Esophagus (tissue), 2 donors: ENCODE results near the gene SOHLH1. TPM values are rescaled to one million over a fixed set of nuclear protein-coding genes. Genes with fewer than 3 reads are reported as not detected.

ENCODE experiments used
- H3K27ac ChIP-seq, 2 donors: one replicate each; pipeline ENCODE4 v1.5.1; 2013; ENCODE audit warnings: low read depth in 2 of 2, mild to moderate bottlenecking in 2 of 2, inconsistent platforms in 1 of 2, low read length in 1 of 2, moderate library complexity in 1 of 2
- H3K27me3 ChIP-seq, 2 donors: one replicate each; pipeline ENCODE4 v1.6.1; 2013; ENCODE audit warnings: low read length in 2 of 2, control low read depth in 1 of 2, mild to moderate bottlenecking in 1 of 2; ENCODE audit not compliant: insufficient read depth in 2 of 2, control insufficient read depth in 1 of 2
- H3K36me3 ChIP-seq, 2 donors: one replicate each; pipeline ENCODE4 v1.6.1; 2013; ENCODE audit warnings: low read length in 1 of 2; ENCODE audit not compliant: control insufficient read depth in 2 of 2, insufficient read depth in 2 of 2
- H3K4me1 ChIP-seq, 2 donors: one replicate each; pipeline ENCODE4 v1.6.1; 2013; ENCODE audit warnings: low read length in 1 of 2; ENCODE audit not compliant: control insufficient read depth in 2 of 2, insufficient read depth in 2 of 2
- H3K4me3 ChIP-seq, 2 donors: one replicate each; pipeline ENCODE4 v1.5.1; 2013; ENCODE audit warnings: low read length in 2 of 2, mild to moderate bottlenecking in 2 of 2, low read depth in 1 of 2, moderate library complexity in 1 of 2
- H3K9me3 ChIP-seq, 2 donors: one replicate each; pipeline ENCODE4 v1.6.1; 2013; ENCODE audit warnings: mild to moderate bottlenecking in 2 of 2, low read depth in 1 of 2, low read length in 1 of 2, moderate library complexity in 1 of 2; ENCODE audit not compliant: control insufficient read depth in 2 of 2, insufficient read depth in 1 of 2
- WGBS, 2 donors: extraction: QIAGEN DNeasy Blood & Tissue Kit; methylation state at CpG; one replicate each; pipeline ENCODE4 v1.1.7; 2013; 5-methylcytosine and 5-hydroxymethylcytosine counted together
- polyA plus RNA-seq, 2 donors: library from polyadenylated mRNA; stranded (reverse); fragments of 200-250 nt; gene quantifications; one replicate each; pipeline ENCODE4 v1.2.3, GENCODE V29; 2013
- donor health status: healthy with polysubstance abuse.
- donor health status: Bipolar disorder and iron deficiency.

Gene SOHLH1
- polyA plus RNA-seq, 2 donors: not detected

GRCh38 chr9:135687216-135687615, 12.1 kb downstream of the SOHLH1 start:
- Histone ChIP-seq H3K27me3 (no peaks in the 10 kb centered on the region), H3K9me3 (no peaks in the 10 kb centered on the region), H3K27ac (no peak overlapping the region), H3K36me3 (no peaks in the 10 kb centered on the region), H3K4me1 (no peaks in the 10 kb centered on the region), H3K4me3 (no peak overlapping the region)
- 78 to 86% methylated on average over 15 of the region's 15 CpGs for WGBS, 2 donors

DNA sequence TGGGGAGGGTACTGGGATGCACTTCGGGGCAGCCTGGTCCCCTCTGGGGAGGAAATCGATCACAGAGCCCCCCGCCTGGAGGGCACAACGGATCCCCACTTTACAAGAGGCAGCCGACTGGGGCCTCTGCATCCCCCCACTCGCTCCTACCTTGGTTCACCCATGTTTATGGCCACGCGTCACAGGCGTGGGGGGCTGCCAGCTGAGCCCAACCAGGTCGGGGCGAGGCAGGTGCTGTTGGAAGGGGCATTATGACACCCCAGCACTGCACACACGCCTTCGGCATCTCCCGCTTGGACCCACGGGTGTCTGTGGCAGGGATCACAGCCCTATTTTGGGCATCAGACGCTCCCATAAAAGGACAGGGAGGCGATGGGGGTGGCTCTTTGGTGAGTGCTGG, 14.6 kb downstream of the SOHLH1 start:
- 72 to 74% methylated on average over 17 of the region's 17 CpGs for WGBS, 2 donors
- no peak overlapping the region for H3K27ac ChIP-seq

DNA sequence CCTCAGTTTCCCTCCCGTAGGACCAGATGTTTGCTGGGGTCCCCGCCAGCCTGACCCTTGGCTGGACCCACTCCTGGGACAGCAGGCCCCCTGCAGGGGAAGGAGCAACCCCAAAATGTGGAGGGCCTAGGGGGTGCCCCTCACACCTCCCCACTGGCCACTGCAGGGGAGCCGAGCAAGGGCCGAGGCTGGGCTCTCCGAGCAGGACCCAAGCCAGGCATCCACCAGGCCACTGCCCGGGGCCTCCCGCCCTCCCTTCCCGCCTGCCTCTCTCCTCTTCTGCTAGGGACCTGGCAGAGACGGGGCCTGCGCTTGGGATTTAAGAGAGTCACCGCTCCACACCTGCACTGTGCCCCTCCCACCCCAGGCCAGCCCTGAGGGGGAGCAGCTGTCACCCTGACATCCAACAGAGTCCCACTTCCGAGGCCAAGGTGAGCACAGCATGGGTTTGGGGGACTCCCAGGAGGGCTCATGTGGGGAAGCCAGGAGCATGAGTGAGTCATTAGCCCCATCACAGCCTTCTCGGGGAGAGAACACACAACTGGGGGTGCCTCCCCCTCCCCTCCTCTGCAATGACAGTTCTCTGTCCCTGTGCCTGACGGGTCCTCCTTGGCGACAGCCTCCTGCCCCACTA, 15.8 kb downstream of the SOHLH1 start:
- Histone ChIP-seq H3K27me3 (no peaks in the 10 kb centered on the region), H3K4me1 (no peaks in the 10 kb centered on the region), H3K36me3 (no peaks in the 10 kb centered on the region), H3K4me3 (no peak overlapping the region), H3K27ac (no peak overlapping the region), H3K9me3 (peaks cover 0 to 3% of the 10 kb centered on the region in 2 donors)
- WGBS, 2 donors: 65 to 70% methylated on average over 15 of the region's 15 CpGs

More for the DNA sequence above, 14.6 kb downstream of the SOHLH1 start:
- Histone ChIP-seq H3K27me3 (no peaks in the 10 kb centered on the region), H3K4me1 (no peaks in the 10 kb centered on the region), H3K36me3 (no peaks in the 10 kb centered on the region), H3K4me3 (no peak overlapping the region), H3K9me3 (peaks cover 0 to 3% of the 10 kb centered on the region in 2 donors)

- no peak overlapping the region for H3K4me3 ChIP-seq
- no peak overlapping the region for H3K27ac ChIP-seq
- WGBS, 2 donors: 78 to 84% methylated on average over 5 of the region's 5 CpGs
- peaks cover 0 to 3% of the 10 kb centered on the region in 2 donors for H3K9me3 ChIP-seq
- no peaks in the 10 kb centered on the region for H3K27me3 ChIP-seq
- H3K36me3 ChIP-seq: no peaks in the 10 kb centered on the region
- H3K4me1 ChIP-seq: no peaks in the 10 kb centered on the region
These were observed 18.1 kb downstream of the SOHLH1 start for GRCh38 chr9:135681161-135681560.

GRCh38 chr9:135680056-135680455, 19.2 kb downstream of the SOHLH1 start:
- Histone ChIP-seq H3K27ac (no peak overlapping the region), H3K9me3 (peaks cover 0 to 3% of the 10 kb centered on the region in 2 donors), H3K4me1 (no peaks in the 10 kb centered on the region), H3K36me3 (no peaks in the 10 kb centered on the region), H3K4me3 (no peak overlapping the region), H3K27me3 (no peaks in the 10 kb centered on the region)
- WGBS, 2 donors: 64 to 67% methylated on average over 16 of the region's 16 CpGs

- H3K9me3 ChIP-seq: peaks cover 0 to 3% of the 10 kb centered on the region in 2 donors
- no peaks in the 10 kb centered on the region for H3K36me3 ChIP-seq
- no peaks in the 10 kb centered on the region for H3K4me1 ChIP-seq
- no peak overlapping the region for H3K4me3 ChIP-seq
- WGBS, 2 donors: 84% methylated on average over 20 of the region's 20 CpGs
- H3K27ac ChIP-seq: no peak overlapping the region
- no peaks in the 10 kb centered on the region for H3K27me3 ChIP-seq
These were observed 20.9 kb downstream of the SOHLH1 start for GRCh38 chr9:135678236-135679017.

DNA sequence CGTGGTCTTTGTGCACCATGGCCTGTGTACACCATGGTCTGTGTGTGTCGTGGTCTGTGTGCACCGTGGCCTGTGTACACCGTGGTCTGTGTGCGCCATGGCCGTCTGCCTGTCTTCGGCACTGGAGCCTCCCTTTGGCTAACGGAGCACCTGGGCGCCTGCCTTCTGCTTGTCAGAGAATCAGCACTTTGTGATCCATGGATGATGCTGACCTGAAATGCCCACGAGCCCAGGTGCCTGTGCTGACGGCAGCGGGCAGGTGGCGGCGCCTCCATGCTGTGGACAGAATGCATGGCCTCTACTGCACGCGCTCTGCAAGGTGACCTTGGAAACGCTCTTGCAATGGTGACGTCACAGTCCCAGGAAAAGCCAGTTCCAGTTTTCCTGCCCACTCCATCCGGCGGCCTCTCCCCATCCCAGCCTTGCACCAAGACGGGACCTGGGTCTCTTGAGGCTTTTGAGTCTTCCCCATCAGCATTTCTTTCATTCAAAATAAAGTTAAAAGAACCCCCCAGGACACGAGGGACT, 21.6 kb downstream of the SOHLH1 start:
- H3K27ac ChIP-seq: no peak overlapping the region
- no peaks in the 10 kb centered on the region for H3K4me1 ChIP-seq
- WGBS, 2 donors: 82% methylated on average over 22 of the region's 22 CpGs
- H3K36me3 ChIP-seq: no peaks in the 10 kb centered on the region
- H3K27me3 ChIP-seq: no peaks in the 10 kb centered on the region
- peaks cover 0 to 3% of the 10 kb centered on the region in 2 donors for H3K9me3 ChIP-seq
- H3K4me3 ChIP-seq: no peak overlapping the region

DNA sequence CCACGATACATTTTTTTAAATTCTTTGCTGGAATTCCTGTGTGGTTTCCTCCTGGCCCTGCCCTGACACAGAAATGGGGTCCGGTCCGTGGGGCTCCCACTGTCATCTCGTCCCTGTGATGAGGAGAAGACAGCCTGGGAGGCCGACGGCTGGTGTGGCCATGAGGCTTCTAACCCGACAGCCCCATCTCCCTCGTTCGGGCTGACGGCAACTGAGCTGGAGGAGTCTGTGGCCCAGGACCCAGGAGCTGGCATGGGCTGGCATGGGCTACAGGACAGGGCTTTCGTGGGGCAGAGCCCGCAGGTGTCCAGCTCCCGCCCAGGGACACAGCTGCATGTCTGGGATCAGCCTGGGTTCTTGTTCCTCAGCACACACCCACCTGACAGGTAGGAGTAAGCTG, 22.4 kb downstream of the SOHLH1 start:
- H3K36me3 ChIP-seq: no peaks in the 10 kb centered on the region
- H3K27me3 ChIP-seq: no peaks in the 10 kb centered on the region
- peaks cover 0 to 3% of the 10 kb centered on the region in 2 donors for H3K9me3 ChIP-seq
- H3K27ac ChIP-seq: no peak overlapping the region
- no peak overlapping the region for H3K4me3 ChIP-seq
- H3K4me1 ChIP-seq: no peaks in the 10 kb centered on the region
- 82% methylated on average over 13 of the region's 13 CpGs for WGBS, 2 donors

GRCh38 chr9:135674977-135675376, 24.3 kb downstream of the SOHLH1 start:
- H3K27ac ChIP-seq: no peak overlapping the region
- H3K4me3 ChIP-seq: no peak overlapping the region
- 74 to 84% methylated on average over 10 of the region's 10 CpGs for WGBS, 2 donors
- H3K4me1 ChIP-seq: no peaks in the 10 kb centered on the region
- H3K9me3 ChIP-seq: no peaks in the 10 kb centered on the region
- H3K36me3 ChIP-seq: no peaks in the 10 kb centered on the region
- H3K27me3 ChIP-seq: no peaks in the 10 kb centered on the region
